Astrocyte of the cerebellum (primary cell): Measurements from ENCODE around the gene C16orf96.

ENCODE experiments used
- DNase-seq: peaks from one replicate; pipeline ENCODE4 v3.0.0-alpha.2; 2011; ENCODE audit warnings: low read depth
- H3K4me3 ChIP-seq: 2 replicates; pipeline ENCODE4 v1.5.1; 2011; ENCODE audit warnings: mild to moderate bottlenecking, low read depth, low read length, moderate library complexity
- CTCF ChIP-seq: IDR thresholded peaks from 2 replicates; pipeline ENCODE4 v1.5.1; 2012; ENCODE audit warnings: low read length, low read depth, moderate library complexity, mild to moderate bottlenecking; ENCODE audit errors: missing control alignments
- in situ Hi-C: cut with HindIII; loops from 2 replicates; pipeline ENCODE4 v1.10.0; 2017; ENCODE audit warnings: low sequenced_read_pairs

Gene C16orf96

GRCh38 chr16:4613636-4614570 is 57.8 kb downstream of the C16orf96 start:
- DNase-seq, result no peak

GRCh38 chr16:4614571-4615383 is 58.6 kb downstream of the C16orf96 start, which contains the start of gene UBALD1:
TSS of gene UBALD1 (minus strand) at chr16:4614888. CDS start at chr16:4614797, 91 bp downstream.
- in situ Hi-C loops, result no loop called here
- peak within 1 kb of the TSS; percentile 70 for H3K4me3 ChIP-seq
- peak; percentile 44 for DNase-seq
- no peak for TF ChIP-seq CTCF

More at GRCh38 chr16:4613636-4614570, 57.8 kb downstream of the C16orf96 start:
- H3K4me3 ChIP-seq, result peak overlapping the region; percentile 70
- in situ Hi-C loops, result no loop called here
- no peak for TF ChIP-seq CTCF

DNA sequence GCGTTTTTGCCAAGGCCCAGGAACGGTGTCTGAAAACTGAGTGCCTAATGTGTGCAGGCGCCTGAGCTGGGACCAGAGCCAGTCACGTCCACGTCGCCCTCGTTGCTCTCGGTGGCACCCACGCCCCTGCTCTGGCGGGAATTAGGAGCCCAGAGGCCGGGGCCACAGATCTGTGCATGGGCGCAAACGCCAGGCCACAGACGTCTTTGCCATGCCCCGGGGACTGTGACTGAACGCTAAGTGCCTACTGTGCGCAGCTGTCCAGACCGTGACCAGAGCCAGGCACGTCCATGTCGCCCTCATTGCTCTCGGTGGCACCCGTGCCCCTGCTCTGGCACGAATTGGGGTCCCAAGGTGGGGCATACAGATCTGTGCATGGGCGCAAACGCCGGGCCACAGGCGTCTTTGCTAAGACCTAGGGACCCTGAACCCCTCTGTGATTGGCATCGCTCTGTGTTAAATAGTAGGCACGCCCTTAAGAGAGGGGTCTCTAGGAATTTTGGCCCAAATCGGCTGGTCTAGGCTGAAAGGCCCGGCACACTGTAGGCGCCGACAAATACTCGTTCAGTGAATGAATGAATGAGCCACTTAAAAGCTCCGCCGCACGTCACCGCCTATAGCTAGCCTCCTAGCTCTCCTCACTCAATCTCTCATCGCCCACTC is 59.4 kb downstream of the C16orf96 start:
- no peak for DNase-seq
- TF ChIP-seq CTCF, result no peak
- in situ Hi-C loops, result no loop called here
- peak overlapping the region; percentile 70 for H3K4me3 ChIP-seq

- DNase-seq, result peak; percentile 100
- in situ Hi-C loops, result no loop called here
- TF ChIP-seq CTCF, result peak; percentile 31
- peak overlapping the region; percentile 62 for H3K4me3 ChIP-seq
Measured at GRCh38 chr16:4616047-4616811, 60.1 kb downstream of the C16orf96 start.

DNA sequence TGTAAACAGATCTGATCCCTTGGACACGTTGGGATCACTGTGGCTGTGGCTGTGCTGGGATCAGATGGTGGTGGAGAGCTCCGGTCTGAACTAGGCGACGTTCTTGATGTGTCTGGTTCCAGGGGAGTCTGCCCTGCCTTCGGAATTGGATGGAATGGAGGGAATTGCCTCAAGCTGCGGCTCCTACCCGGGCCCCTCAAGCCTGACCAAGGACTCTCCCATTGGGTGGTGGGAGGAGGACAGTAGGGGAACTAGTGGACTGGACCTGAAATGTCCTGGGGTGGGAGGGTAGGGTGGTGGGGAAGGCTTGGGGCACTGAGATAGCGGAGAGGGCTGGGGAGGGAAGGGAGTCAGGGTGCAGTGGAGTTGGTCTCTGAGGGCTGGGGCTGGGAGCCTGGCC is 61.7 kb downstream of the C16orf96 start:
- no peak overlapping the region for H3K4me3 ChIP-seq
- TF ChIP-seq CTCF, result no peak
- in situ Hi-C loops, result no loop called here
- DNase-seq, result no peak
